GM19397 (cell line): ENCODE results near the gene MTMR3.
"Not testable (repeated sequence)": the region's sequence is repeated elsewhere in the genome, so short reads cannot be mapped to it uniquely, and the experiment has no call there.

Experiments
- ATAC-seq: cut with Tn5 transposase; IDR thresholded peaks from one replicate; pipeline ENCODE4 v1.9.1; 2021; ENCODE audit warnings: mild to moderate bottlenecking, moderate library complexity; ENCODE audit not compliant: unreplicated experiment

MTMR3 gene

GRCh38 chr22:29954203-29954855, 71.4 kb downstream of the MTMR3 start:
- no peak for ATAC-seq

GRCh38 chr22:29956680-29957079, 73.7 kb downstream of the MTMR3 start:
- ATAC-seq: no peak

GRCh38 chr22:29958170-29958569, 75.2 kb downstream of the MTMR3 start:
- no peak for ATAC-seq

GRCh38 chr22:29964776-29965175, 81.8 kb downstream of the MTMR3 start:
- no peak for ATAC-seq

- no peak for ATAC-seq
These were observed 84.5 kb downstream of the MTMR3 start for GRCh38 chr22:29967461-29967860.

GRCh38 chr22:29971607-29972006, 88.6 kb downstream of the MTMR3 start:
- ATAC-seq: no peak

- ATAC-seq: no peak
These were observed 89.1 kb downstream of the MTMR3 start for GRCh38 chr22:29972121-29972520.

GRCh38 chr22:29973269-29973668, 90.3 kb downstream of the MTMR3 start:
- no peak for ATAC-seq

- not testable (repeated sequence) for ATAC-seq
These were observed 90.7 kb downstream of the MTMR3 start for GRCh38 chr22:29973680-29974079.

- ATAC-seq: no peak
These were observed 92.5 kb downstream of the MTMR3 start for GRCh38 chr22:29975494-29975893.

GRCh38 chr22:29977107-29977506, 94.1 kb downstream of the MTMR3 start:
- no peak for ATAC-seq

GRCh38 chr22:29979777-29980321, 96.9 kb downstream of the MTMR3 start:
- ATAC-seq: no peak

- no peak for ATAC-seq
These were observed 100.4 kb downstream of the MTMR3 start for GRCh38 chr22:29983296-29983917.

- no peak for ATAC-seq
These were observed 102.9 kb downstream of the MTMR3 start for GRCh38 chr22:29985912-29986311.

- no peak for ATAC-seq
These were observed 104.2 kb downstream of the MTMR3 start for GRCh38 chr22:29987137-29987536.

GRCh38 chr22:29988719-29989118, 105.7 kb downstream of the MTMR3 start:
- no peak for ATAC-seq

GRCh38 chr22:29989446-29989845, 106.5 kb downstream of the MTMR3 start:
- no peak for ATAC-seq

GRCh38 chr22:29992341-29993275, 109.6 kb downstream of the MTMR3 start:
- ATAC-seq: no peak

GRCh38 chr22:29994027-29994715, 111.2 kb downstream of the MTMR3 start:
- no peak for ATAC-seq

GRCh38 chr22:29994943-29995342, 112.0 kb downstream of the MTMR3 start:
- no peak for ATAC-seq

GRCh38 chr22:29997107-29997506, 114.1 kb downstream of the MTMR3 start:
- no peak for ATAC-seq
